Cardiac muscle cell (in vitro differentiated cells and primary cell): Measurements from ENCODE around the gene DMRTA2. TPM values are rescaled to one million over a fixed set of nuclear protein-coding genes. Genes with fewer than 3 reads are reported as not detected.

ENCODE experiments used
- DNase-seq, 2 donors: peaks; one replicate each; pipeline versions ENCODE4 v3.0.0 to v3.0.0-alpha.2; 2010 to 2017; ENCODE audit warnings: low read depth in 1 of 2, low spot score in 1 of 2
- H3K27ac ChIP-seq: fragments of 200-600 bp; sonication (generic); 2 replicates; pipeline ENCODE4 v1.5.1; 2016
- H3K27me3 ChIP-seq: fragments of 200-600 bp; sonication (generic); 2 replicates; pipeline ENCODE4 v1.6.0; 2016; ENCODE audit warnings: control low read depth
- H3K36me3 ChIP-seq: fragments of 200-600 bp; sonication (generic); 2 replicates; pipeline ENCODE4 v1.5.1; 2016; ENCODE audit warnings: control low read depth
- H3K4me1 ChIP-seq: fragments of 200-600 bp; sonication (generic); 2 replicates; pipeline ENCODE4 v1.8.1; 2017; ENCODE audit warnings: low read depth, mild to moderate bottlenecking, mixed run types
- H3K4me3 ChIP-seq: fragments of 200-600 bp; sonication (generic); 2 replicates; pipeline ENCODE4 v1.5.1; 2016; ENCODE audit warnings: mild to moderate bottlenecking
- H3K9me3 ChIP-seq: fragments of 200-600 bp; sonication (generic); 2 replicates; pipeline ENCODE4 v1.5.1; 2017; ENCODE audit warnings: low read depth, mild to moderate bottlenecking, control low read depth
- polyA plus RNA-seq: library from polyadenylated mRNA; unstranded; fragments of >200 nt; fragmentation: Nextera tagmentation; extraction: Ambion mirVana; gene quantifications from 2 replicates; pipeline ENCODE4 v1.2.1, GENCODE V29; 2016
- total RNA-seq: library from RNA; depleted of rRNA; stranded (reverse); fragments of >200 nt; gene quantifications from 2 replicates; pipeline ENCODE4 v1.2.3, GENCODE V29; 2016
- TF ChIP-seq, protein P1 (sequence below): IDR thresholded peaks from 2 replicates; pipeline ENCODE4 v1.5.1; 2012; ENCODE audit warnings: low read depth, mild to moderate bottlenecking, low read length

DMRTA2 gene
- total RNA-seq, result 0.04 and 0.12 TPM in 2 replicates
- polyA plus RNA-seq, result 0.27 TPM in 1 of 2 replicates, not detected in the other

GRCh38 chr1:50422946-50423669, at the start of gene DMRTA2:
Gene DMRTA2 (minus strand): TSS chr1:50423443. CDS start chr1:50421536, 1,907 bp downstream.
- Histone ChIP-seq H3K36me3 (no peaks in the 10 kb centered on the region), H3K4me3 (peak within 1 kb of the TSS; percentile 12), H3K9me3 (no peaks in the 10 kb centered on the region), H3K27me3 (peaks cover 100% of the 10 kb centered on the region), H3K4me1 (no peaks in the 10 kb centered on the region), H3K27ac (no peak within 1 kb of the TSS)
- DNase-seq, result peak; percentile 45 to 63
- TF ChIP-seq, protein P1, sequence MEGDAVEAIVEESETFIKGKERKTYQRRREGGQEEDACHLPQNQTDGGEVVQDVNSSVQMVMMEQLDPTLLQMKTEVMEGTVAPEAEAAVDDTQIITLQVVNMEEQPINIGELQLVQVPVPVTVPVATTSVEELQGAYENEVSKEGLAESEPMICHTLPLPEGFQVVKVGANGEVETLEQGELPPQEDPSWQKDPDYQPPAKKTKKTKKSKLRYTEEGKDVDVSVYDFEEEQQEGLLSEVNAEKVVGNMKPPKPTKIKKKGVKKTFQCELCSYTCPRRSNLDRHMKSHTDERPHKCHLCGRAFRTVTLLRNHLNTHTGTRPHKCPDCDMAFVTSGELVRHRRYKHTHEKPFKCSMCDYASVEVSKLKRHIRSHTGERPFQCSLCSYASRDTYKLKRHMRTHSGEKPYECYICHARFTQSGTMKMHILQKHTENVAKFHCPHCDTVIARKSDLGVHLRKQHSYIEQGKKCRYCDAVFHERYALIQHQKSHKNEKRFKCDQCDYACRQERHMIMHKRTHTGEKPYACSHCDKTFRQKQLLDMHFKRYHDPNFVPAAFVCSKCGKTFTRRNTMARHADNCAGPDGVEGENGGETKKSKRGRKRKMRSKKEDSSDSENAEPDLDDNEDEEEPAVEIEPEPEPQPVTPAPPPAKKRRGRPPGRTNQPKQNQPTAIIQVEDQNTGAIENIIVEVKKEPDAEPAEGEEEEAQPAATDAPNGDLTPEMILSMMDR, result no peak

DNA sequence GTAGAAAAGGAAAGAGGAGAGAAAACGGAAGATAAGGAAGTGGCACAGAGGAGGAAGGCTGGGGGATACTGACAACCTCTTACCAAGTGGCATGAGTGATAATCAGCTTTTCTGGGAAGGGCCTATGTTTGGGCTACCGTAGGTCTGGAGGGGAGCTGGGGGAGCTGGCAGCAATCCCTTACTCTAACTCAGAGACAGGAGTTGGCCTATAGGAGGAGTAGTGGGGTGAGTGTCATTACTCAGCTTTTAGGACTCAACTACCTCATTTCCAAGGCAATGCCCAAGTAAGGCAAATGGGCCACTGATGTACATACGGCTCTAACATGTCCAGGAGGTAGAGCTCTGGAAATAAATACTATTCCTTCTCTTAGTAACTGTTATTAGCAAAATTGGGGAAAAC, 48.7 kb upstream of the DMRTA2 start:
- H3K27me3 ChIP-seq, result no peaks in the 10 kb centered on the region
- no peak overlapping the region for H3K27ac ChIP-seq
- TF ChIP-seq, protein P1, result no peak
- H3K36me3 ChIP-seq, result peaks cover 2% of the 10 kb centered on the region
- no peaks in the 10 kb centered on the region for H3K4me1 ChIP-seq
- no peak overlapping the region for H3K4me3 ChIP-seq
- H3K9me3 ChIP-seq, result no peaks in the 10 kb centered on the region
- DNase-seq, result no peak

DNA sequence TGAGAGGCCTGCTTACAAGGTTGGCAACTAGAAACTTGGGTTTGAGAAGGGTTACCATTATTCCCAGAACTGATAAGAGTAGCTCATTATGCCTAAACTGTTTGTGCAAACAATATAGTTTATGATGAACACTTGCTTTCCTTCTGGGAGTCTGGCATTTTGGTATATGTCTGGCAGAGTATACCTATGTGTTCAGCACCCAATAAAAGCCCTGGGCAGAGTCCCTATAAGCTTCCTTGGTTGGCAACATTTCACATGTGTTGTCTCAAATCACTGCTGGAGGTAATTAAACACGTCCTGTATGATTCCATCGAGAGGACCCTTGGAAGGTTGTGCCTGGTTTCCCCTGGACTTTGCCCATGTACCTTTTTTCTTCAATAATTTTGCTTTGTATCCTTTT, 39.7 kb upstream of the DMRTA2 start:
- DNase-seq, result no peak
- H3K36me3 ChIP-seq, result no peaks in the 10 kb centered on the region
- no peaks in the 10 kb centered on the region for H3K9me3 ChIP-seq
- H3K27ac ChIP-seq, result no peak overlapping the region
- no peak overlapping the region for H3K4me3 ChIP-seq
- no peaks in the 10 kb centered on the region for H3K4me1 ChIP-seq
- no peaks in the 10 kb centered on the region for H3K27me3 ChIP-seq
- TF ChIP-seq, protein P1, result no peak

- no peaks in the 10 kb centered on the region for H3K36me3 ChIP-seq
- H3K27me3 ChIP-seq, result no peaks in the 10 kb centered on the region
- TF ChIP-seq, protein P1, result no peak
- H3K27ac ChIP-seq, result no peak overlapping the region
- H3K4me1 ChIP-seq, result no peaks in the 10 kb centered on the region
- H3K4me3 ChIP-seq, result no peak overlapping the region
- peak in 1 of 2 donors; percentile 21 for DNase-seq
- no peaks in the 10 kb centered on the region for H3K9me3 ChIP-seq
Observed at GRCh38 chr1:50458507-50458906, 35.3 kb upstream of the DMRTA2 start.

- no peaks in the 10 kb centered on the region for H3K4me1 ChIP-seq
- no peak overlapping the region for H3K4me3 ChIP-seq
- H3K36me3 ChIP-seq, result no peaks in the 10 kb centered on the region
- DNase-seq, result no peak
- H3K9me3 ChIP-seq, result no peaks in the 10 kb centered on the region
- TF ChIP-seq, protein P1, result no peak
- no peak overlapping the region for H3K27ac ChIP-seq
- no peaks in the 10 kb centered on the region for H3K27me3 ChIP-seq
Observed at GRCh38 chr1:50454911-50455310, 31.7 kb upstream of the DMRTA2 start.
